Karpas-422 (cell line): Measurements from ENCODE around the gene EXOSC5. TPM values are rescaled to one million over a fixed set of nuclear protein-coding genes. Genes with fewer than 3 reads are reported as not detected.
A peak's percentile ranks its signal among the peaks of the same experiment; 100 is the strongest.
"Not testable (repeated sequence)": the region's sequence is repeated elsewhere in the genome, so short reads cannot be mapped to it uniquely, and the experiment has no call there.

Experiments
- DNase-seq: peaks from one replicate; pipeline ENCODE4 v3.0.0-alpha.2; 2015
- H2AFZ ChIP-seq: fragments of 200-600 bp; sonication (generic); 2 replicates; pipeline ENCODE4 v1.6.1; 2014; ENCODE audit warnings: antibody characterized with exemption, low read length, mixed read lengths
- H3K27ac ChIP-seq: fragments of 200-600 bp; sonication (generic); 2 replicates; pipeline ENCODE4 v1.5.1; 2014; ENCODE audit warnings: mild to moderate bottlenecking, low read length, moderate library complexity
- H3K27me3 ChIP-seq: fragments of 200-600 bp; sonication (generic); 2 replicates; pipeline ENCODE4 v1.6.1; 2014; ENCODE audit warnings: low read length, mixed read lengths
- H3K36me3 ChIP-seq: fragments of 200-600 bp; sonication (generic); 2 replicates; pipeline ENCODE4 v1.6.1; 2014; ENCODE audit warnings: low read length, mixed read lengths; ENCODE audit not compliant: insufficient read depth
- H3K4me1 ChIP-seq: fragments of 200-600 bp; sonication (generic); 2 replicates; pipeline ENCODE4 v1.6.1; 2014; ENCODE audit warnings: mild to moderate bottlenecking, low read length, mixed read lengths
- H3K4me2 ChIP-seq: fragments of 200-600 bp; sonication (generic); 2 replicates; pipeline ENCODE4 v1.6.1; 2014; ENCODE audit warnings: low read length, low read depth, mild to moderate bottlenecking; ENCODE audit not compliant: poor library complexity, severe bottlenecking
- H3K4me3 ChIP-seq: fragments of 200-600 bp; sonication (generic); 2 replicates; pipeline ENCODE4 v1.5.1; 2014; ENCODE audit warnings: mild to moderate bottlenecking, antibody characterized with exemption, low read length, mixed read lengths
- H3K79me2 ChIP-seq: fragments of 200-600 bp; sonication (generic); 2 replicates; pipeline ENCODE4 v1.6.1; 2014; ENCODE audit warnings: mild to moderate bottlenecking, low read length, mixed read lengths
- H3K9ac ChIP-seq: fragments of 200-600 bp; sonication (generic); 2 replicates; pipeline ENCODE4 v1.6.0; 2014; ENCODE audit warnings: low read length
- H3K9me2 ChIP-seq: fragments of 200-600 bp; sonication (generic), shearing (Covaris generic); replicated peaks from 2 replicates; pipeline ENCODE4 v1.6.0; 2014; ENCODE audit warnings: mild to moderate bottlenecking, low read length, moderate library complexity; ENCODE audit not compliant: insufficient read depth
- H3K9me3 ChIP-seq: fragments of 300-700, 200-600 bp; sonication (generic); 2 replicates; pipeline ENCODE4 v1.6.1; 2014; ENCODE audit warnings: low read length, mixed read lengths
- H4K20me1 ChIP-seq: fragments of 200-600 bp; sonication (generic); 2 replicates; pipeline ENCODE4 v1.6.1; 2014; ENCODE audit warnings: mild to moderate bottlenecking, antibody characterized with exemption, low read length, low read depth; ENCODE audit not compliant: insufficient read depth
- small RNA-seq: library from RNA; depleted of rRNA; stranded (forward); fragments of <200 nt; gene quantifications from one replicate; pipeline ENCODE3, GENCODE V24; 2014
- total RNA-seq: library from RNA; depleted of rRNA; stranded (reverse); fragments of >200 nt; shearing (Covaris generic); gene quantifications from 2 replicates; pipeline ENCODE4 v1.2.3, GENCODE V29; 2014; ENCODE audit warnings: low replicate concordance; rRNA removed

The EXOSC5 gene
- total RNA-seq, 1 experiment from 2014 or later = 74.7 TPM

DNA sequence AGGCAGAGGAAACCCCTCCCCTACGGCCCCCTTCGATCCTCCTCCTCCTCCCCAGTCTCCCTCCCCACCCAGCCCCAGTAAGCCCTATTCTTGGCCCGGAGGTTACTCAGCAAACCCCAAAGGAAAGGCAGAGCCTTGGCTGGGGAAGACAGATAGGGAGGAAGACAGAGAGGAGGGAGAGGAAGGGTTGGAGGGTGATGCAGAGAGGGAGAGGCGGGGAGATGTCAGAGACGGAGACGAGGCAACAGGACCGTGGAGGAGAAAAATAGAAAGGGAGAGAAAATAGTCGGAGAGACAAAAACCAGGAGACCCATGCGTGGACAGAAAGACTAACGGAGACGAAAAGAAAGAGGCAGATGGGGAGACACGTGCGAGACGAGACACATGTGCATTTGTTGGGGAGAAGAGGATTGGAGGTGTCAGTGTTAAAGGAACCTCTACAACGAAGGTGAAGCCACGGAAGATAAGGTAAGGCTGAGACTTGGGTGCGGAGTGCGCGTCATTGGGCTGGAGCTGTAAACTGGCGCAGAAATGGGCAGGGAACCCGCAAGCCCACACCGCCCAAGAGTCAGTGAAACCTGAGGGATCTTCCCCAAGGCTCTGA is 46.3 kb downstream of the EXOSC5 start:
- H3K27ac ChIP-seq = peak overlapping the region; percentile 72; the same call in 1 of the 2 replicates
- H3K9me3 ChIP-seq = no peaks in the 10 kb centered on the region
- no peak overlapping the region for H2AFZ ChIP-seq
- H3K36me3 ChIP-seq = peaks cover 23% of the 10 kb centered on the region; the same call in 1 of the 2 replicates
- no peaks in the 10 kb centered on the region for H3K9me2 ChIP-seq
- peaks cover 24% of the 10 kb centered on the region for H4K20me1 ChIP-seq
- peaks cover 70% of the 10 kb centered on the region for H3K79me2 ChIP-seq
- H3K4me2 ChIP-seq = peak overlapping the region; percentile 84
- H3K9ac ChIP-seq = peak overlapping the region; percentile 95
- no peak for DNase-seq
- H3K4me3 ChIP-seq = peak overlapping the region; percentile 95
- peaks cover 20% of the 10 kb centered on the region for H3K4me1 ChIP-seq
- H3K27me3 ChIP-seq = no peaks in the 10 kb centered on the region

GRCh38 chr19:41346916-41347315 is 50.2 kb downstream of the EXOSC5 start:
- H3K79me2 ChIP-seq = peaks cover 51% of the 10 kb centered on the region
- H3K4me1 ChIP-seq = peaks cover 12% of the 10 kb centered on the region
- not testable (repeated sequence) for H3K9me3 ChIP-seq, H3K4me3 ChIP-seq, H2AFZ ChIP-seq, H3K27me3 ChIP-seq, H3K27ac ChIP-seq, H3K4me2 ChIP-seq, H3K9me2 ChIP-seq, DNase-seq, H3K9ac ChIP-seq
- H3K36me3 ChIP-seq = peaks cover 38% of the 10 kb centered on the region
- peaks cover 18% of the 10 kb centered on the region for H4K20me1 ChIP-seq

- Histone ChIP-seq H3K9me2 (no peaks in the 10 kb centered on the region), H2AFZ (no peak overlapping the region), H3K79me2 (peaks cover 39% of the 10 kb centered on the region), H3K27ac (no peak overlapping the region), H3K27me3 (no peaks in the 10 kb centered on the region), H3K9ac (no peak overlapping the region), H3K9me3 (no peaks in the 10 kb centered on the region), H3K4me1 (no peaks in the 10 kb centered on the region), H3K4me2 (no peak overlapping the region), H3K36me3 (peaks cover 41% of the 10 kb centered on the region), H4K20me1 (0 out of 2 replicates have a peak, but pooled peaks cover 9% of the 10 kb centered on the region), H3K4me3 (no peak overlapping the region)
- DNase-seq = no peak
These were observed 53.0 kb downstream of the EXOSC5 start for GRCh38 chr19:41344162-41344561.

DNA sequence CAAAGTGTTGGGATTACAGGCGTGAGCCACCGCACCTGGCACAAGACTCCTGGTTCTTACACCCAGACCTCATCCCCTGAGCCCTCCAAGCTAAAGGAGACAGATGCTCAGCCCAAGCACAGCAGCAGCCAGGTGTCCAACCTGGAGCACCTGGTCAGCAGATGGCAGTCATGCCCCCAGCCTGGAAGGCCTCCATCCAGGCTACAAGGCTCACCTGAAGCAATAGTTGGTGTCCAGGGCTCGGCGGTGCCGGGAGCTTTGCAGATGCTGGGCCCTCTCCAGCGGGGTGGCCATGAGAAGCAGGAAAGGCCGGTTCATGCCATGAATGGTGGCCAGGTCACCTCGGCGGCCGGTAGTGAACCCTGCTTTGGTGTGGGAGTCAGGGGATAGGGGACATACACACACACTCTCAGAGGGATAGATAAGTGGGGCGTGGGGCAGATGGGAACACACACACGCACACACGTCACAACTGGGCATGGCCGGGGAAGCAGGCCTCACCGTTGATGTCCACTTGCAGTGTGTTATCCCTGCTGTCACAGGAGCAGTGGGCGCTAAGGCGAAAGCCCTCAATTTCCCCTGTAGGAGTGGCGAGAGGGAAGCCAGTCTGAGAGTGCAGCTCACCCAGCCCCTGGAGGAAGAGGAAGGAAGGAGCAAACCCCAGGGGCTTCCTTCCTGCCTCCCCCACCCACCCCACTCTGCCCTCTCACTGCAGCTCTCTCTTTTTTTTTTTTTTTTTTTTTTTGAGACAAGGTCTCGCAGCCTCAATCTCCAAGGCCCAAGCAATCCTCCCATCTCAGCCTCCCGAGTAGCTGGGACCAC is 55.3 kb downstream of the EXOSC5 start:
- no peak overlapping the region for H3K9ac ChIP-seq

GRCh38 chr19:41339936-41340335 is 57.2 kb downstream of the EXOSC5 start:
- Histone ChIP-seq H3K4me3 (no peak overlapping the region), H3K4me2 (no peak overlapping the region), H3K9me3 (no peaks in the 10 kb centered on the region), H3K9me2 (no peaks in the 10 kb centered on the region), H2AFZ (no peak overlapping the region), H3K9ac (no peak overlapping the region), H4K20me1 (0 out of 2 replicates have a peak, but pooled peaks cover 5% of the 10 kb centered on the region), H3K79me2 (peaks cover 32% of the 10 kb centered on the region), H3K4me1 (no peaks in the 10 kb centered on the region), H3K27me3 (no peaks in the 10 kb centered on the region), H3K27ac (no peak overlapping the region), H3K36me3 (peaks cover 35% of the 10 kb centered on the region)
- no peak for DNase-seq

More for the DNA sequence above, 55.3 kb downstream of the EXOSC5 start:
- H3K27ac ChIP-seq = no peak overlapping the region
- 0 out of 2 replicates have a peak, but pooled peaks cover 5% of the 10 kb centered on the region for H4K20me1 ChIP-seq
- no peaks in the 10 kb centered on the region for H3K27me3 ChIP-seq
- H2AFZ ChIP-seq = no peak overlapping the region
- no peak overlapping the region for H3K4me2 ChIP-seq
- no peaks in the 10 kb centered on the region for H3K4me1 ChIP-seq
- H3K36me3 ChIP-seq = peaks cover 35% of the 10 kb centered on the region
- H3K9me3 ChIP-seq = no peaks in the 10 kb centered on the region
- no peak overlapping the region for H3K4me3 ChIP-seq
- DNase-seq = no peak
- no peaks in the 10 kb centered on the region for H3K9me2 ChIP-seq
- H3K79me2 ChIP-seq = peaks cover 38% of the 10 kb centered on the region

Small RNAs within 50 kb of the gene (small RNA-seq; reads per million reads assigned to genes)
- not detected for gene RF00017

Other genes starting within 250 kb of the EXOSC5 start
- not detected in 2 replicates for gene CYP2S1, start 204.1 kb downstream of the EXOSC5 start, total RNA-seq
- gene AXL, start 178.1 kb downstream of the EXOSC5 start, total RNA-seq = not detected in 2 replicates
- gene HNRNPUL1, start 133.0 kb downstream of the EXOSC5 start, total RNA-seq = 99.4 and 144 TPM in 2 replicates
- gene CCDC97, start 87.2 kb downstream of the EXOSC5 start, total RNA-seq = 15.5 and 17.3 TPM in 2 replicates
- gene TGFB1, start 43.4 kb downstream of the EXOSC5 start, total RNA-seq = 17.5 and 26.0 TPM in 2 replicates
- 4.1 and 7.6 TPM in 2 replicates for gene B9D2, start 33.2 kb downstream of the EXOSC5 start, total RNA-seq
- gene TMEM91, start 20.8 kb downstream of the EXOSC5 start, total RNA-seq = 1.3 and 4.9 TPM in 2 replicates
- gene BCKDHA, start 459 bp upstream of the EXOSC5 start, total RNA-seq = 112 and 116 TPM in 2 replicates
- gene B3GNT8, start 30.0 kb upstream of the EXOSC5 start, total RNA-seq = not detected in 2 replicates
- gene DMAC2, start 42.6 kb upstream of the EXOSC5 start, total RNA-seq = 25.1 and 30.3 TPM in 2 replicates
- gene ERICH4, start 45.8 kb upstream of the EXOSC5 start, total RNA-seq = not detected in 2 replicates
- not detected in 2 replicates for gene CEACAM21, start 178.8 kb upstream of the EXOSC5 start, total RNA-seq
- gene CEACAM4, start 229.7 kb upstream of the EXOSC5 start, total RNA-seq = not detected in 2 replicates